Activated gamma-delta T cell (primary cell): ENCODE data around the gene PTPRN2.

Experiments used
- DNase-seq: peaks from one replicate; lab custom pipeline; 2025; lab: John Stamatoyannopoulos, UW

Gene PTPRN2

GRCh38 chr7:157662981-157663716 lies 924.5 kb downstream of the PTPRN2 start:
- DNase-seq = no peak

- no peak for DNase-seq
These were observed 925.4 kb downstream of the PTPRN2 start for GRCh38 chr7:157662110-157662791.

GRCh38 chr7:157661611-157661975 lies 926.0 kb downstream of the PTPRN2 start:
- no peak for DNase-seq

GRCh38 chr7:157660971-157661610 lies 926.5 kb downstream of the PTPRN2 start:
- DNase-seq = no peak

- no peak for DNase-seq
These were observed 928.7 kb downstream of the PTPRN2 start for GRCh38 chr7:157658851-157659412.

GRCh38 chr7:157657741-157658740 lies 929.6 kb downstream of the PTPRN2 start:
- no peak for DNase-seq

- DNase-seq = no peak
These were observed 931.3 kb downstream of the PTPRN2 start for GRCh38 chr7:157656195-157656769.

GRCh38 chr7:157654350-157654749 lies 933.3 kb downstream of the PTPRN2 start:
- DNase-seq = no peak

- DNase-seq = no peak
These were observed 933.8 kb downstream of the PTPRN2 start for GRCh38 chr7:157653827-157654207.

GRCh38 chr7:157652954-157653826 lies 934.4 kb downstream of the PTPRN2 start:
- DNase-seq = no peak

GRCh38 chr7:157652161-157652953 lies 935.3 kb downstream of the PTPRN2 start:
- DNase-seq = no peak

- DNase-seq = no peak
These were observed 936.1 kb downstream of the PTPRN2 start for GRCh38 chr7:157651366-157652160.

- DNase-seq = no peak
These were observed 936.8 kb downstream of the PTPRN2 start for GRCh38 chr7:157650801-157651200.

GRCh38 chr7:157650131-157650631 lies 937.4 kb downstream of the PTPRN2 start:
- DNase-seq = no peak

- no peak for DNase-seq
These were observed 941.1 kb downstream of the PTPRN2 start for GRCh38 chr7:157646551-157646950.

GRCh38 chr7:157645539-157645938 lies 942.1 kb downstream of the PTPRN2 start:
- DNase-seq = no peak

- no peak for DNase-seq
These were observed 942.7 kb downstream of the PTPRN2 start for GRCh38 chr7:157644946-157645345.

GRCh38 chr7:157643525-157643970 lies 944.1 kb downstream of the PTPRN2 start:
- DNase-seq = no peak
